ENCODE data around the gene SERPINA12. TPM values are rescaled to one million over a fixed set of nuclear protein-coding genes. Genes with fewer than 3 reads are reported as not detected.

SERPINA12 gene
- total and polyA plus RNA-seq, 4 donors: not detected

DNA sequence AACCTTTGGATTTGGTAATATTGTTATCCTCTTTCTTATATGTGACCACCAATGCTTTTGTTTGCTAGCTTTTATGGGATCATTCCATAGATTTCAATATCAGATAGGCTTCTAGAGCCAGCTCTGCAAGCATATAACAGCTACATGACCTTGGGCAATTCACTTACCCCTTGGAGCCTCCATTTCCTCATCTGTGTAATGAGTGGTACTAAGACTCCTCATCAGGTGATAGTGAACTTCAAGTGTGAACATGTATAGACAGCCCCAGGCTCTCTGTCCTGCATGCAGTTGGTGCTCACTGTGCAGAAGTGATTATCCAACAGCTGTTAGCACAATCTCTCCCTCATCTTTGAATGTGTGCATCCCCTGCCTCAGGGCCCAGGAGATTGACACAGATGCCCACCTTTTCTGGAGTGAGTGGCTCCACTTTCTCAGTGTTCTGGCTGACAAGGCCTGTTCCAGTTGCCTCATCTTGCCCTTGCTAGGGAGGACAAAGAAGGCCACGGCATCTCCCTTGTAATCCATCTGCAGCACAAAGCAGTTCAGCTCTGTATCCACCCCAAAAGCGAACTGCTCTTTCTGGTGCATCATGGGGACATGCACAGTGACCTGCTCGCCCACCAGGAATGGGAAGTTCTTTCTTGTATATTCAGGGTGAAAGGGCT, 42.4 kb downstream of the SERPINA12 start:
- H3K36me3 ChIP-seq (ENCODE audit: control insufficient read depth in 1 of 2, insufficient read depth in 2 of 2, low read length in 1 of 2): no peaks in the 10 kb centered on the region
- DNase-seq: no peak
- H3K4me1 ChIP-seq (ENCODE audit: control insufficient read depth in 1 of 2, insufficient read depth in 2 of 2, low read length in 2 of 2): no peaks in the 10 kb centered on the region
- H3K27ac ChIP-seq (ENCODE audit: low read depth in 1 of 2, low read length in 2 of 2): no peak overlapping the region
- peaks cover 6% of the 10 kb centered on the region for H3K9me3 ChIP-seq (ENCODE audit: control insufficient read depth, low read length)
- no peaks in the 10 kb centered on the region for H3K27me3 ChIP-seq (ENCODE audit: control insufficient read depth in 1 of 2, insufficient read depth in 2 of 2, low read length in 1 of 2)
- no peak overlapping the region for H3K4me3 ChIP-seq (ENCODE audit: low read length in 2 of 2)
- intact Hi-C loops (cut with DNase I): no loop called here
- 69 to 72% methylated on average over 3 of the region's 3 CpGs for whole genome bisulfite sequencing, 2 donors
- no peak for ATAC-seq (ENCODE audit: low FRiP score)

DNA sequence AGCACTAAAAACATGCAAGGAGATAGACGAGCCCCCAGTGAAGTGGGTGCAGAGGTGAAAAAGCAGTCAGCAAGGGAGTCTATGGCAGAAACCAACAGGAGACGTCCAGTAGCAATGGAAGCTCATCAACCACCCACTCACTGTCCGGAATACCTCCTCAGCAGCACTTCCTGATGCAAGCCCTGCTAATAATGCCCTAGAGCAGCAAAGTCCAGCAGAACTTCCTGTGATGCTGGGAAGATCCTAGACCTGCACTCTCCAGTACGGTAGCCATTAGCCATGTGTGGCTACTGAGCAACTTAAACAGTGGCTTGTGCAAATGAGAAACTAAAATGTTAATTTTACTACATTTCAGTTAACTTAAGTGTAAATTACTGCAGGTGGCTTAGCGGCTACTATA, 44.2 kb downstream of the SERPINA12 start:
- DNase-seq (no peak), ATAC-seq (ENCODE audit: low FRiP score) (no peak)
- Histone ChIP-seq H3K27me3 (ENCODE audit: control insufficient read depth in 1 of 2, insufficient read depth in 2 of 2, low read length in 1 of 2) (no peaks in the 10 kb centered on the region), H3K27ac (ENCODE audit: low read depth in 1 of 2, low read length in 2 of 2) (no peak overlapping the region), H3K36me3 (ENCODE audit: control insufficient read depth in 1 of 2, insufficient read depth in 2 of 2, low read length in 1 of 2) (no peaks in the 10 kb centered on the region), H3K4me1 (ENCODE audit: control insufficient read depth in 1 of 2, insufficient read depth in 2 of 2, low read length in 2 of 2) (no peaks in the 10 kb centered on the region), H3K9me3 (ENCODE audit: control insufficient read depth, low read length) (peaks cover 6% of the 10 kb centered on the region), H3K4me3 (ENCODE audit: low read length in 2 of 2) (no peak overlapping the region)
- 86 to 89% methylated on average over 5 of the region's 5 CpGs for WGBS, 2 donors
- intact Hi-C loops (cut with DNase I): no loop called here

DNA sequence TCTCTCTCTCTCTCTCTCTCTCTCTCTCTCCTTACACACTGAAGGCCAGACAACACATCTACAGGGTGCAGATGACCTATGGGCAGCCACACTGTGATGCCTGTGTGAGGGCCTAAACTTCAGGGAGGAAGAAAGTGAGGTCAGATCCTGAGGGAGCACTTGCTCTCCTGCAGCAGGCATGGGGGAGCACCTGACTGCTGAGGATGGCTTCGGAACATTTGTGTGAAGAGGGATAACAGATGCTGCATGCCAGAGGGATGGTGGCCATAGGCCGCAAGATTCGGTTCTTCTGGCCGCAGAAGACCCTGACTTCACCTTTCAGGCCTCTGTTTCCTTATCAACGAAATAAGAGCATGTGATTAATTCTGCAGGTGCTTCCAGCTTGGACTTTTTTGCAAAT, 45.0 kb downstream of the SERPINA12 start:
- Histone ChIP-seq H3K4me1 (ENCODE audit: control insufficient read depth in 1 of 2, insufficient read depth in 2 of 2, low read length in 2 of 2) (no peaks in the 10 kb centered on the region), H3K36me3 (ENCODE audit: control insufficient read depth in 1 of 2, insufficient read depth in 2 of 2, low read length in 1 of 2) (no peaks in the 10 kb centered on the region), H3K9me3 (ENCODE audit: control insufficient read depth, low read length) (peaks cover 6% of the 10 kb centered on the region), H3K27me3 (ENCODE audit: control insufficient read depth in 1 of 2, insufficient read depth in 2 of 2, low read length in 1 of 2) (no peaks in the 10 kb centered on the region), H3K27ac (ENCODE audit: low read depth in 1 of 2, low read length in 2 of 2) (no peak overlapping the region), H3K4me3 (ENCODE audit: low read length in 2 of 2) (no peak overlapping the region)
- intact Hi-C loops (cut with DNase I): no loop called here
- WGBS, 2 donors: 88 to 90% methylated on average over 5 of the region's 5 CpGs
- no peak for DNase-seq
- ATAC-seq (ENCODE audit: low FRiP score): no peak

DNA sequence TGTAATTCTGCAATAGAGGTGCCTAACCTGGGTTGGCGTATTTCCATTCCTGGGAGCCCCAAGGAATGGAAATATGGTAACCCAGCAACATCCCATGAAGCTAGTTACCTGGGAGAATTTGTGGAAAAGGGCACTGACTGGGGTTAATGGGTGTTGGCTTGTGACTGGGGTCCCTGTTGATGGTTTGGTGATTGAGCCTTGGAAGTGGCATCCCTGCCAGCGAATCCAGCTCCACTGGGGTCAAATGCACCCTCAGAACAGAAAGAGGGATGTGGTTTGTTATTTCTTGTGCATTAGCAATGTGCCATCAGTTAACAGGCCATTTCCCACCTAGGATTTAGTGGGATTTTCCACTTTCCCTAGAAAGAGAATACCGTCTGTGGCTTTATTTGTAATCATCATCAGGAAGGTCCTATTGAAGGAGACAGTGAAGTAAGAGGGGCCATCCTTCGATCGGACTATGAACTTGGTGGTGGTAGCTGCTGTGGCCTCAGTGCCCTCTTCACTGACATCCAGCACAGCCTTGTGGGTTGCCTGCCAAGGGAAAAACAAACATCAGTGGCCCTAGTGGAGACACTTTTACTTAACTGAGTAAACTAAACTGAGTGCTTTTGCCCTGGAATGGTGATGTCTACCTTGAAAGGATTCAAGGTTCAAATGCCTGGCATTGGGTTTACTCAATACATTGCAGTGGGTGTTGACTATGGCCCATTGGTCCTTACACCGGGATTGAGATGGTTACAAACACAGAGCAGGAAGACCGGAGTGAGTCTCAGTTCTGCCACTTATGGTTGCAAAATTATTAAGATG, 46.3 kb downstream of the SERPINA12 start:
- no peak for ATAC-seq (ENCODE audit: low FRiP score)
- no peak overlapping the region for H3K27ac ChIP-seq (ENCODE audit: low read depth in 1 of 2, low read length in 2 of 2)
- no peaks in the 10 kb centered on the region for H3K4me1 ChIP-seq (ENCODE audit: control insufficient read depth in 1 of 2, insufficient read depth in 2 of 2, low read length in 2 of 2)
- no peaks in the 10 kb centered on the region for H3K36me3 ChIP-seq (ENCODE audit: control insufficient read depth in 1 of 2, insufficient read depth in 2 of 2, low read length in 1 of 2)
- peaks cover 6% of the 10 kb centered on the region for H3K9me3 ChIP-seq (ENCODE audit: control insufficient read depth, low read length)
- intact Hi-C loops (cut with DNase I): no loop called here
- no peak for DNase-seq
- H3K27me3 ChIP-seq (ENCODE audit: control insufficient read depth in 1 of 2, insufficient read depth in 2 of 2, low read length in 1 of 2): no peaks in the 10 kb centered on the region
- 88 to 89% methylated on average over 7 of the region's 7 CpGs for WGBS, 2 donors
- H3K4me3 ChIP-seq (ENCODE audit: low read length in 2 of 2): no peak overlapping the region

- no peaks in the 10 kb centered on the region for H3K27me3 ChIP-seq (ENCODE audit: control insufficient read depth in 1 of 2, insufficient read depth in 2 of 2, low read length in 1 of 2)
- WGBS, 2 donors: 88 to 89% methylated on average over 6 of the region's 6 CpGs
- H3K9me3 ChIP-seq (ENCODE audit: control insufficient read depth, low read length): peaks cover 6% of the 10 kb centered on the region
- ATAC-seq (ENCODE audit: low FRiP score): no peak
- intact Hi-C loops (cut with DNase I): no loop called here
- H3K36me3 ChIP-seq (ENCODE audit: control insufficient read depth in 1 of 2, insufficient read depth in 2 of 2, low read length in 1 of 2): no peaks in the 10 kb centered on the region
- no peak overlapping the region for H3K27ac ChIP-seq (ENCODE audit: low read depth in 1 of 2, low read length in 2 of 2)
- no peaks in the 10 kb centered on the region for H3K4me1 ChIP-seq (ENCODE audit: control insufficient read depth in 1 of 2, insufficient read depth in 2 of 2, low read length in 2 of 2)
- no peak for DNase-seq
- no peak overlapping the region for H3K4me3 ChIP-seq (ENCODE audit: low read length in 2 of 2)
These were observed 47.1 kb downstream of the SERPINA12 start for GRCh38 chr14:94462219-94462551.

- no peaks in the 10 kb centered on the region for H3K4me1 ChIP-seq (ENCODE audit: control insufficient read depth in 1 of 2, insufficient read depth in 2 of 2, low read length in 2 of 2)
- no peak overlapping the region for H3K27ac ChIP-seq (ENCODE audit: low read depth in 1 of 2, low read length in 2 of 2)
- H3K36me3 ChIP-seq (ENCODE audit: control insufficient read depth in 1 of 2, insufficient read depth in 2 of 2, low read length in 1 of 2): no peaks in the 10 kb centered on the region
- no peak overlapping the region for H3K4me3 ChIP-seq (ENCODE audit: low read length in 2 of 2)
- DNase-seq (no peak), ATAC-seq (ENCODE audit: low FRiP score) (no peak)
- WGBS, 2 donors: 77 to 80% methylated on average over 19 of the region's 19 CpGs
- H3K27me3 ChIP-seq (ENCODE audit: control insufficient read depth in 1 of 2, insufficient read depth in 2 of 2, low read length in 1 of 2): no peaks in the 10 kb centered on the region
- intact Hi-C loops (cut with DNase I): no loop called here
- peaks cover 6% of the 10 kb centered on the region for H3K9me3 ChIP-seq (ENCODE audit: control insufficient read depth, low read length)
These were observed 47.6 kb downstream of the SERPINA12 start for GRCh38 chr14:94461526-94462218.

DNA sequence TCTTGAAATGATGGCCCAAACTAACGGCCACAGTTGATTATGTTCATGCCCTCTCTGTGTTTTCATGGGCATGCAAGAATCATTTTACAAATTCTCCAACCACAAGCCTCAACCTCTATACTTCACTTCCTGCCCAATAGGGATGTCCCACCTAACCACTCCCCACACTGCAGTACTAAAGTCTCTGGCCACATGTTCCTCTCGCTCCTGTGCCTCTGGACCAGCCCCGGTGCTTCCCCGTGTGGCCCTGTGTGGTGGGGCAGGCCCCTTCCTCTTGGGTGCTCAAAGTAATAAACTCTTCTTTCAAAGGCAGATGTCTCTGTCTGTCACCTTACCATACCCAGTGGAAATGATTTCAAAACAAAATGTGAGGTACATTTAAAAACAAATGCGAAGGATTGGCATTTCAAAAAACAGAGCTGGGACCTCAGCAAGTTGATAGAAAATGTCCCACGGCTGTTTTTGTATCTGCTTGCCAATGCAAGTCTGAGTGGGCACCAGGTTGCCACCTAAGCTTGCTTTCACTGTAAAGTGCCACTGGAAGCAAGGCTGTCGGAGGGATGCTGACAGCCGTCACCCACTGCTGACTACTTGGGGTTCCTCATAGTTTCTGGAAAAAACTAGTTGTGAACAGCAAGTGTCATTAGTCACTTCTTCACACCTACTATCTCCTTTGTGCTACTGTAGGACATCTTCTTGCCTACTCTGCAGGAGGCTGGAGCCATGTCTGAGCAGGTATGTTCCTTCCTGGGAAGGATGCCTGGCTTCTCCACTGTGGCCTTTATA, 48.4 kb downstream of the SERPINA12 start:
- intact Hi-C loops (cut with DNase I): no loop called here
- Histone ChIP-seq H3K4me1 (ENCODE audit: control insufficient read depth in 1 of 2, insufficient read depth in 2 of 2, low read length in 2 of 2) (no peaks in the 10 kb centered on the region), H3K27me3 (ENCODE audit: control insufficient read depth in 1 of 2, insufficient read depth in 2 of 2, low read length in 1 of 2) (no peaks in the 10 kb centered on the region), H3K9me3 (ENCODE audit: control insufficient read depth, low read length) (peaks cover 6% of the 10 kb centered on the region), H3K27ac (ENCODE audit: low read depth in 1 of 2, low read length in 2 of 2) (no peak overlapping the region), H3K4me3 (ENCODE audit: low read length in 2 of 2) (no peak overlapping the region), H3K36me3 (ENCODE audit: control insufficient read depth in 1 of 2, insufficient read depth in 2 of 2, low read length in 1 of 2) (no peaks in the 10 kb centered on the region)
- DNase-seq: no peak
- ATAC-seq (ENCODE audit: low FRiP score): no peak
- WGBS, 2 donors: 72 to 74% methylated on average over 8 of the region's 8 CpGs

GRCh38 chr14:94458558-94459205, 50.6 kb downstream of the SERPINA12 start:
- intact Hi-C loops (cut with DNase I): no loop called here
- H3K27ac ChIP-seq (ENCODE audit: low read depth in 1 of 2, low read length in 2 of 2): no peak overlapping the region
- no peaks in the 10 kb centered on the region for H3K4me1 ChIP-seq (ENCODE audit: control insufficient read depth in 1 of 2, insufficient read depth in 2 of 2, low read length in 2 of 2)
- no peaks in the 10 kb centered on the region for H3K36me3 ChIP-seq (ENCODE audit: control insufficient read depth in 1 of 2, insufficient read depth in 2 of 2, low read length in 1 of 2)
- WGBS, 2 donors: 46% methylated on average over 2 of the region's 2 CpGs
- H3K9me3 ChIP-seq (ENCODE audit: control insufficient read depth, low read length): no peaks in the 10 kb centered on the region
- no peak overlapping the region for H3K4me3 ChIP-seq (ENCODE audit: low read length in 2 of 2)
- DNase-seq: no peak
- ATAC-seq (ENCODE audit: low FRiP score): no peak
- no peaks in the 10 kb centered on the region for H3K27me3 ChIP-seq (ENCODE audit: control insufficient read depth in 1 of 2, insufficient read depth in 2 of 2, low read length in 1 of 2)

All from aorta (tissue), 5 donors.